H1 (cell line): ENCODE measurements around the gene NEK11. TPM values are rescaled to one million over a fixed set of nuclear protein-coding genes. Genes with fewer than 3 reads are reported as not detected.
A peak's percentile ranks its signal among the peaks of the same experiment; 100 is the strongest.

Experiments
- CTCF ChIA-PET: fragments of 300-600 bp; sonication (Branson Sonifier 250); formaldehyde crosslinking; loops from one replicate; lab custom pipeline; 2021; ENCODE audit not compliant: partially characterized antibody; lab: Charles Lee
- POLR2A ChIA-PET: fragments of 300-600 bp; sonication (Branson Sonifier 250); formaldehyde crosslinking; loops from one replicate; lab custom pipeline; 2021; ENCODE audit warnings: inconsistent platforms; ENCODE audit not compliant: partially characterized antibody; lab: Charles Lee
- DNase-seq, 2 experiments: peaks; one replicate each; pipeline versions ENCODE4 v3.0.0 to v3.0.0-alpha.2; 2010 to 2022; ENCODE audit warnings: low spot score in 2 of 2, low read depth in 1 of 2, mixed read lengths in 1 of 2
- FAIRE-seq: peaks from 2 replicates; lab custom pipeline; 2011; peaks lifted over from hg19 to GRCh38; lab: Jason Lieb, UNC
- H2AFZ ChIP-seq: 2 replicates; pipeline ENCODE4 v1.8.1; 2012; ENCODE audit warnings: low read length, inconsistent platforms
- H2AK5ac ChIP-seq: 2 replicates; pipeline ENCODE4 v1.6.1; 2013; ENCODE audit warnings: low read depth, low read length
- H2BK120ac ChIP-seq: replicated peaks from 2 replicates; pipeline ENCODE3; 2013; ENCODE audit warnings: low read depth, low read length, inconsistent platforms
- H2BK12ac ChIP-seq: 2 replicates; pipeline ENCODE4 v1.6.1; 2013; ENCODE audit warnings: low read depth, low read length
- H2BK15ac ChIP-seq: 2 replicates; pipeline ENCODE4 v1.6.1; 2013; ENCODE audit warnings: low read length
- H2BK20ac ChIP-seq: 2 replicates; pipeline ENCODE4 v1.6.1; 2013; ENCODE audit warnings: low read length
- H2BK5ac ChIP-seq: 2 replicates; pipeline ENCODE4 v1.6.1; 2013; ENCODE audit warnings: low read depth, low read length
- H3K14ac ChIP-seq: 2 replicates; pipeline ENCODE4 v1.6.1; 2013; ENCODE audit warnings: inconsistent platforms; ENCODE audit not compliant: insufficient read length
- H3K18ac ChIP-seq: 2 replicates; pipeline ENCODE4 v1.6.1; 2013; ENCODE audit warnings: low read length; ENCODE audit errors: extremely low read depth
- H3K23ac ChIP-seq: 2 replicates; pipeline ENCODE4 v1.6.1; 2013; ENCODE audit warnings: inconsistent platforms; ENCODE audit not compliant: insufficient read length
- H3K23me2 ChIP-seq: 2 replicates; pipeline ENCODE4 v1.6.1; 2013; ENCODE audit warnings: low read depth, low read length
- H3K27ac ChIP-seq: 2 replicates; pipeline ENCODE4 v1.6.1; 2011; ENCODE audit warnings: low read depth, low read length, inconsistent platforms
- H3K27me3 ChIP-seq, 4 experiments: replicated peaks in 1 of 4; 1 replicate in 1 of 4; 2 replicates in 3 of 4; pipeline versions ENCODE4 v1.6.1 to v1.8.1; 2011 to 2013; ENCODE audit warnings: low read length in 3 of 4, mild to moderate bottlenecking in 3 of 4, inconsistent platforms in 2 of 4, mixed read lengths in 2 of 4, moderate library complexity in 1 of 4; ENCODE audit not compliant: control insufficient read depth in 3 of 4, insufficient read depth in 3 of 4; ENCODE audit errors: extremely low read depth in 1 of 4
- H3K36me3 ChIP-seq, 4 experiments: 2 replicates each; pipeline versions ENCODE4 v1.6.1 to v1.8.1; 2011 to 2013; ENCODE audit warnings: mild to moderate bottlenecking in 4 of 4, low read length in 3 of 4, moderate library complexity in 2 of 4, control low read depth in 1 of 4, inconsistent platforms in 1 of 4; ENCODE audit not compliant: insufficient read depth in 4 of 4, control insufficient read depth in 2 of 4
- H3K4ac ChIP-seq: replicated peaks from 2 replicates; pipeline ENCODE3; 2013; ENCODE audit warnings: low read length, low read depth, mixed read lengths, inconsistent platforms; ENCODE audit not compliant: insufficient read length
- H3K4me1 ChIP-seq, 4 experiments: replicated peaks in 1 of 4; 1 replicate in 1 of 4; 2 replicates in 3 of 4; pipeline versions ENCODE4 v1.6.1 to v1.8.1; 2011 to 2013; ENCODE audit warnings: low read length in 3 of 4, inconsistent platforms in 2 of 4, mixed read lengths in 1 of 4; ENCODE audit not compliant: insufficient read depth in 4 of 4, control insufficient read depth in 3 of 4
- H3K4me2 ChIP-seq, 2 experiments: 2 replicates each; pipeline versions ENCODE4 v1.6.1 to v1.8.1; 2011 to 2013; ENCODE audit warnings: low read depth in 2 of 2, low read length in 2 of 2, control low read depth in 1 of 2, inconsistent platforms in 1 of 2, mild to moderate bottlenecking in 1 of 2; ENCODE audit not compliant: insufficient read depth in 1 of 2
- H3K4me3 ChIP-seq, 4 experiments: fragments of 200-600, 300-600 bp in 1 of 4; sonication (generic), shearing (Covaris generic), sonication (Bioruptor Twin) in 1 of 4; 2 replicates each; pipeline versions ENCODE4 v1.5.1 to v1.8.1; 2011 to 2016; ENCODE audit warnings: low read length in 4 of 4, low read depth in 3 of 4, control low read depth in 2 of 4, inconsistent platforms in 2 of 4, mild to moderate bottlenecking in 2 of 4, mixed read lengths in 1 of 4, moderate library complexity in 1 of 4; ENCODE audit not compliant: insufficient read depth in 2 of 4; ENCODE audit errors: extremely low read depth in 1 of 4
- H3K56ac ChIP-seq: replicated peaks from 2 replicates; pipeline ENCODE3; 2013; ENCODE audit warnings: low read depth, mild to moderate bottlenecking, mixed read lengths, low read length, inconsistent platforms; ENCODE audit not compliant: insufficient read length
- H3K79me1 ChIP-seq: 2 replicates; pipeline ENCODE4 v1.6.1; 2013; ENCODE audit warnings: low read depth, low read length, control low read depth
- H3K79me2 ChIP-seq, 2 experiments: 2 replicates each; pipeline versions ENCODE4 v1.6.1 to v1.8.1; 2012 to 2013; ENCODE audit warnings: low read length in 2 of 2, mild to moderate bottlenecking in 2 of 2, inconsistent platforms in 1 of 2; ENCODE audit not compliant: insufficient read depth in 2 of 2, control insufficient read depth in 1 of 2
- H3K9ac ChIP-seq, 4 experiments: replicated peaks in 1 of 4; 1 replicate in 1 of 4; 2 replicates in 3 of 4; pipeline versions ENCODE4 v1.6.1 to v1.8.1; 2011 to 2013; ENCODE audit warnings: low read depth in 3 of 4, low read length in 3 of 4, control low read depth in 2 of 4, mild to moderate bottlenecking in 2 of 4, moderate library complexity in 2 of 4, inconsistent platforms in 1 of 4; ENCODE audit errors: extremely low read depth in 1 of 4
- H3K9me3 ChIP-seq, 2 experiments: 2 replicates each; pipeline versions ENCODE4 v1.6.1 to v1.8.1; 2012 to 2013; ENCODE audit warnings: mild to moderate bottlenecking in 2 of 2, moderate library complexity in 2 of 2, control low read depth in 1 of 2, inconsistent platforms in 1 of 2, low read depth in 1 of 2, low read length in 1 of 2, mixed read lengths in 1 of 2; ENCODE audit not compliant: insufficient read depth in 2 of 2
- H4K20me1 ChIP-seq, 2 experiments: replicated peaks in 1 of 2; 2 replicates each; pipeline versions ENCODE3 to v1.8.1; 2011 to 2013; ENCODE audit warnings: inconsistent platforms in 2 of 2, low read length in 2 of 2, mild to moderate bottlenecking in 1 of 2; ENCODE audit not compliant: insufficient read depth in 2 of 2, control insufficient read depth in 1 of 2
- H4K5ac ChIP-seq: 2 replicates; pipeline ENCODE4 v1.6.1; 2013; ENCODE audit warnings: low read length, low read depth, mixed read lengths, inconsistent platforms; ENCODE audit not compliant: insufficient read length
- H4K8ac ChIP-seq: 2 replicates; pipeline ENCODE4 v1.8.0; 2013; ENCODE audit warnings: mild to moderate bottlenecking, moderate library complexity, low read length, inconsistent platforms; ENCODE audit not compliant: insufficient read depth; ENCODE audit errors: extremely low read depth
- H4K91ac ChIP-seq: replicated peaks from 2 replicates; pipeline ENCODE3; 2013; ENCODE audit warnings: low read length, mixed read lengths, inconsistent platforms; ENCODE audit not compliant: insufficient read length
- HDAC2 ChIP-seq, 2 experiments: fragments of 300-600 bp in 1 of 2; sonication (generic) in 1 of 2; IDR thresholded peaks; 2 replicates each; pipeline ENCODE4 v1.6.1; 2011 to 2012; ENCODE audit warnings: low read depth in 2 of 2, low read length in 2 of 2, mild to moderate bottlenecking in 2 of 2, moderate library complexity in 2 of 2, borderline replicate concordance in 1 of 2, inconsistent platforms in 1 of 2
- JUN ChIP-seq: IDR thresholded peaks from 2 replicates; pipeline ENCODE4 v1.6.1; 2011; ENCODE audit warnings: low read depth, mild to moderate bottlenecking, improper control_type of control experiment, low read length
- KDM4A ChIP-seq: IDR thresholded peaks from one replicate; pipeline ENCODE4 v1.7.1; 2012; ENCODE audit warnings: low read depth, mild to moderate bottlenecking, moderate library complexity, low read length, inconsistent platforms; ENCODE audit not compliant: severe bottlenecking
- RAD21 ChIP-seq, 2 experiments: IDR thresholded peaks in 1 of 2; conservative IDR thresholded peaks in 1 of 2; 2 replicates each; pipeline ENCODE4 v1.6.1; 2011; ENCODE audit warnings: low read depth in 2 of 2, low read length in 2 of 2, improper control_type of control experiment in 1 of 2, inconsistent platforms in 1 of 2, mild to moderate bottlenecking in 1 of 2, moderate library complexity in 1 of 2
- SIX5 ChIP-seq: IDR thresholded peaks from 2 replicates; pipeline ENCODE4 v1.6.1; 2011; ENCODE audit warnings: mild to moderate bottlenecking, low read depth, low read length
- TAF7 ChIP-seq: optimal IDR thresholded peaks from 2 replicates; pipeline ENCODE3; 2011; ENCODE audit warnings: low read depth, mild to moderate bottlenecking, inconsistent platforms, low read length, moderate library complexity, borderline replicate concordance
- WGBS, 2 experiments: shearing (Covaris generic) in 1 of 2; methylation state at CpG; one replicate each; pipeline versions ENCODE4 v1.1.6 to v1.1.7; 2013 to 2015; ENCODE audit warnings: low lambda C conversion rate in 2 of 2, mixed read lengths in 2 of 2, inconsistent platforms in 1 of 2, low coverage in 1 of 2, missing lambda C conversion rate in 1 of 2; ENCODE audit not compliant: insufficient replicate concordance in 2 of 2, insufficient coverage in 1 of 2, insufficient read length in 1 of 2; ENCODE audit errors: extremely low coverage in 1 of 2, missing lambda C conversion rate in 1 of 2; 5-methylcytosine and 5-hydroxymethylcytosine counted together
- long read RNA-seq, 2 experiments: library from RNA in 1 of 2; library from capped mRNA in 1 of 2; stranded (forward); transcript quantifications; one replicate each; pipeline ENCODE4 v2.0.0, GENCODE V29; 2021; ENCODE audit warnings: inconsistent platforms in 1 of 2
- polyA minus RNA-seq, 3 experiments: library from RNA; depleted of rRNA, polyadenylated mRNA; stranded (reverse); fragments of >200 nt; gene quantifications; 1 replicate in 2 of 3; 2 replicates in 1 of 3; pipeline ENCODE4 v1.2.3, GENCODE V29; 2011
- polyA plus RNA-seq, 7 experiments: library from polyadenylated mRNA; depleted of rRNA in 3 of 7; stranded (reverse) in 5 of 7; unstranded in 2 of 7; fragments of >200 nt in 5 of 7; fragments of 200-250 nt in 2 of 7; gene quantifications; 1 replicate in 5 of 7; 2 replicates in 1 of 7; 4 replicates in 1 of 7; pipeline versions ENCODE4 v1.2.1 to v1.2.3, GENCODE V29; 2011 to 2013; ENCODE audit warnings: missing spikeins in 2 of 7, mixed read lengths in 2 of 7
- total RNA-seq: library from RNA; stranded (reverse); fragmentation: NEBNext Ultra II Directional; extraction: Animal tissue kit (Norgen Biotek cat#: 25700); gene quantifications from 2 replicates; pipeline ENCODE4 v1.2.1, GENCODE V29; 2021
- TF ChIP-seq, protein P1 (sequence below): IDR thresholded peaks from 2 replicates; pipeline ENCODE4 v1.6.1; 2012; ENCODE audit warnings: inconsistent platforms

The NEK11 gene
- total RNA-seq (0.27 TPM in 1 of 2 replicates, not detected in the other), polyA plus RNA-seq (2011; rRNA removed) (0.28 and 0.60 TPM in 2 replicates), polyA minus RNA-seq (2011; rRNA and poly(A)+ RNA removed) (0.83 and 1.1 TPM in 2 replicates)
- polyA plus RNA-seq (2011; cell fraction: cytosol; rRNA removed): 0.69 TPM
- polyA plus RNA-seq (2011; cell fraction: nucleus; rRNA removed): 0.90 TPM
- polyA plus RNA-seq (2012, experiment 1 of 2): 0.56 to 1.2 TPM (median 0.95 TPM) in 4 replicates
- polyA plus RNA-seq (2012, experiment 2 of 2): 0.14 TPM
- 0.99 TPM for polyA plus RNA-seq (2013, experiment 1 of 2)
- polyA plus RNA-seq (2013, experiment 2 of 2): 0.50 TPM
- 1.2 TPM for polyA minus RNA-seq (2011; cell fraction: cytosol; rRNA and poly(A)+ RNA removed)
- polyA minus RNA-seq (2011; cell fraction: nucleus; rRNA and poly(A)+ RNA removed): 3.5 TPM
- long read RNA-seq, experiment 1: 0 reads
- long read RNA-seq, experiment 2: 0 reads

DNA sequence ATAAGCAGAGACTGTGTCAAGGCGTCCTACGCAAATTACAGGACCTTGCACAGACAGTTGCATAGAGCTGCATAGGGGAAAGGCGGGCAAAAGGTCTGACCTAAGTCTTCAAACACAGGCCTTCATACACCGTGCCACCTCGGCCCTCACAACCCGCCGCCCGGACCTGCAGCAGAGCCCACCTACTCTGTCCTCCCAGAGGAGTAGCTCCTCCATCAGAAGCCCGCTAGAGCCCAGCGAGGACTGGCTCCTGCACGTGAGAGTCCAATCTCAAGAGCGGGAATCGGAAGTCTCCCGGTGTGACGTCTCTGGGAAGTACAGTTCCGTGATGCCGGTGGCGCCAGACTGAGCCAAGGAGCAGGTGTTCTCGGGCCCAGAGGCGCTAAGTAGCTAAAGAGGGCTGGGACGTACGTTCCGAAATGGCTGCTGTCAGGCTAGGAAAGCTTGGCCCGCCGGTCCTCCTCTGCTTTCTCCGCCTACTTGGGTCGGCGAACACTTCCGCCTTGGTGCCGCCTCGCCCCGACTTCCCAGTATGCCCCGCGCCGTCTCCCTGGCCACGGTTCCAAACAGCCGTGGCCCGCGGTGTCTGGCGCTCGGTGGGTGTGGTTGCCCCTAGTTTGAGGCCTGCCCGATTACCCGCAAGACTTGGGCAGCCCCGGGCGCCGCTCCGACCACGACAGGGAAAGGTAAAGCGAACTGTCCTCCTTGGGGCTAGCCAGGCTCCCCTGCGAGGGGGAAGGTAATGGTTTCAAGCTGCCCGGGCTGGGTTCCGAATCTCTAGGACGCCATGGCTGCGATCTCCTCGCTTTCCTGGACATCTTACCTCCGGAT is at the start of gene NEK11, which contains the start of gene ASTE1:
Gene NEK11 (plus strand): TSS at position 557 of the 831 bp plus-strand sequence. CDS start 2,832 bp downstream, outside the sequence.
Gene ASTE1 (minus strand): TSS at position 505 of the 831 bp plus-strand sequence. CDS start 1,519 bp downstream, outside the sequence.
- Histone ChIP-seq H2AK5ac (no peak within 1 kb of the TSS), H3K9ac (peak within 1 kb of the TSS; percentile 59 to 86 (median 84)), H2BK20ac (no peak within 1 kb of the TSS), H3K23me2 (peaks cover 8% of the 10 kb centered on the region; the same call in 1 of the 2 replicates), H4K8ac (peak within 1 kb of the TSS; percentile 97), H3K27ac (peak within 1 kb of the TSS; percentile 76), H4K5ac (peak within 1 kb of the TSS; percentile 89), H3K14ac (no peak within 1 kb of the TSS), H2AFZ (peak within 1 kb of the TSS; percentile 94), H2BK120ac (no peak within 1 kb of the TSS), H3K4me1 (peaks cover 0 to 6% (median 1%) of the 10 kb centered on the region in 4 experiments; a peak in 3 of 7 replicates), H3K23ac (no peak within 1 kb of the TSS), H4K91ac (peak within 1 kb of the TSS; percentile 94), H3K9me3 (no peaks in the 10 kb centered on the region), H2BK5ac (peak within 1 kb of the TSS; percentile 88), H3K27me3 (no peaks in the 10 kb centered on the region), H2BK15ac (no peak within 1 kb of the TSS), H3K79me2 (no peaks in the 10 kb centered on the region), H3K79me1 (no peaks in the 10 kb centered on the region), H4K20me1 (no peaks in the 10 kb centered on the region), H3K18ac (peak within 1 kb of the TSS; percentile 17; the same call in 1 of the 2 replicates), H3K56ac (peak within 1 kb of the TSS; percentile 3), H3K4ac (peak within 1 kb of the TSS; percentile 75), H3K4me3 (peak within 1 kb of the TSS; percentile 68 to 91 (median 91)), H3K36me3 (peaks cover 0 to 8% (median 1%) of the 10 kb centered on the region in 4 experiments; a peak in 4 of 8 replicates), H3K4me2 (peak within 1 kb of the TSS; percentile 72 to 99), H2BK12ac (no peak within 1 kb of the TSS; the same call in 1 of the 2 replicates)
- CTCF ChIA-PET: interaction anchor here (0.9 to 1.2 kb wide), 3 partner anchors 9 to 542 kb away, joined by 3 to 5 read pairs (median 3); no protein-coding TSS in a partner anchor
- 10% methylated on average over 52 of the region's 56 CpGs; no CpG with 5 or more reads in 1 of the 2 experiments for WGBS, 2 experiments
- POLR2A ChIA-PET: interaction anchor here (0.7 to 1.6 kb wide), 4 partner anchors 9 to 422 kb away, joined by 3 to 5 read pairs (median 3); no protein-coding TSS in a partner anchor
- DNase-seq: peak in 1 of 2 experiments; percentile 44
- FAIRE-seq: no peak
- TF ChIP-seq, protein P1, sequence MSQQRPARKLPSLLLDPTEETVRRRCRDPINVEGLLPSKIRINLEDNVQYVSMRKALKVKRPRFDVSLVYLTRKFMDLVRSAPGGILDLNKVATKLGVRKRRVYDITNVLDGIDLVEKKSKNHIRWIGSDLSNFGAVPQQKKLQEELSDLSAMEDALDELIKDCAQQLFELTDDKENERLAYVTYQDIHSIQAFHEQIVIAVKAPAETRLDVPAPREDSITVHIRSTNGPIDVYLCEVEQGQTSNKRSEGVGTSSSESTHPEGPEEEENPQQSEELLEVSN: peak; percentile 94
- TF ChIP-seq KDM4A: peak; percentile 87
- no peak; a peak in 1 of 4 replicates for TF ChIP-seq RAD21 (IDR thresholded peaks at IDR 0.05 in 1 of 2, conservative IDR thresholded peaks at IDR 0.05 in 1 of 2; ENCODE audit: low read depth in 2 of 2, low read length in 2 of 2)
- TF ChIP-seq JUN: no peak
- TF ChIP-seq HDAC2 (IDR thresholded peaks at IDR 0.05; ENCODE audit: borderline replicate concordance in 1 of 2, low read depth in 2 of 2, low read length in 2 of 2): 0 out of 4 replicates have a peak, but pooled peaks of 1 of the 2 experiments have one; percentile 45
- TF ChIP-seq TAF7: no peak
- no peak for TF ChIP-seq SIX5
